GM19240 (cell line): Measurements from ENCODE around the gene HOXC9.

Source experiments
- DNase-seq: peaks from one replicate; pipeline ENCODE4 v3.0.0; 2011; ENCODE audit warnings: low spot score; ENCODE audit not compliant: insufficient read length

The HOXC9 gene

DNA sequence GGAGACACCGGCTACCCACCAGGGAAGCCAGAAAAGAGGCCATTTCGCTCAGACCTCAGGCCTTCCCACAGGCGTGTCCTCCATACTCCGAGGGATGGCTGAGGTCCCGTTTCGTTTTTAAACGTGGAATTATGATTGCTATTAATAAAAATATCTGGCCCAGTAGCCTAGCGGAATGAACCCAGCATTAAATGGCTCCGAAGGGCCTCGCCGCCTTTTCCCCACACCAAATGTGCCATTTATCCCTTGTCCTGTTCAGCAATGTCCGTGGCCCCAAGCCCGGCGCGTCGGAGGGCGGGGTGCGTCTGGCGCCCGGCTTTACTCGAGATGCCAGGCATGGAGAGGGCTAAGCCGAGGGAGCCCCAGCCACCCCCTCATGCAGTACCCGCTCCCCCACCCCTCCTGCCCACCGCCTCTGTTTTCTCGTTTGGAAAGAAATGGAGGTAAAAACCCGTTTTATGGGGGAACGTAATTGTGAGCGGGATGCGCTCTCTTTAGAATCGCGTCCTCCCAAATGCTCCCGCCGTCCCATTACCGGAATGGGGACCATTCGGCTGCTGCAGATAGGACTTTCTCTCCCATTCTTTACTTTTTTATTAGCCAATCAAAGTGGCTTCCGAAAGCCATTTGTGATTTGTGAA lies 14.5 kb downstream of the HOXC9 start:
- DNase-seq = no peak

- no peak for DNase-seq
Observed at GRCh38 chr12:54015018-54015931, 15.3 kb downstream of the HOXC9 start.

DNA sequence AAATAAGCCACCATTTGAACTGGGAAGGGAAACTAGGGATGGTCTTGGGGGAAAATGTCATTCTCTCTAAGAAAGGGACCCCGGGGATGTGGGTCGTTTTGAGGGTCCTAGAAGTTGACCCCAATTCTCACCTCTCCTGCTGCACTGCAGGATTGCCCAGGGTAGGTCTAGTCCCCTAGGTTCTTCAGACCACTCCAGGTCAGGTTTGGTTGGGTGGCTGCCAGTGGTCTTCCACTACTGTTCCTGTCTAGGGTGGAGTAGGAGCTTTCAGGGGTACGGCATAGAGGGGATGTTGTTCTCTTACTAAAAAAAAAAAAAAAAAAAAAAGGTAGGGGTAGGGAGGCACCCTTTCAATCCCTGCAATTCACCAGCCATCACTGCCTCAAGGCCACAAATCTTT lies 16.1 kb downstream of the HOXC9 start:
- DNase-seq = no peak

DNA sequence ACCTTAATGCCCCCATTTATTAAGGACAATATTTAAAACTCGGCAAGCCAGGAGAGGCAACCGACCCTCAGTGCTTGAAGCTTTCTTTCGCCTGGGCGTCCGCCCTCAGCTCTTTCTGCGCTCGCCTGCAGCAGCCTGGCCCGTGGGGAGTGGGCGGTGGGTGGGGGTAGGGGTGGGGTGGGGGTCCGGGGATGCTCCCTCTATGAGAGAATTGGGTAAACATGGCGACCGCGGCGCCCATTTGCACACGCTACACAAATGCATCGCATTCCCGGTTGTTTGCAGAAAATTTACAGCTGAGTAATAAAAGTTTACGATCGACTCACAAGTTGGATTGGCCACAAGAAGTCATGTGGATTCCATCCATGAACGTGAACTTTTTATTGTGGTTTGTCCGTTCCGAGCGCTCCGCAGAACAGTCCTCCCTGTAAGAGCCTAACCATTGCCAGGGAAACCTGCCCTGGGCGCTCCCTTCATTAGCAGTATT lies 16.6 kb downstream of the HOXC9 start:
- DNase-seq = no peak

DNA sequence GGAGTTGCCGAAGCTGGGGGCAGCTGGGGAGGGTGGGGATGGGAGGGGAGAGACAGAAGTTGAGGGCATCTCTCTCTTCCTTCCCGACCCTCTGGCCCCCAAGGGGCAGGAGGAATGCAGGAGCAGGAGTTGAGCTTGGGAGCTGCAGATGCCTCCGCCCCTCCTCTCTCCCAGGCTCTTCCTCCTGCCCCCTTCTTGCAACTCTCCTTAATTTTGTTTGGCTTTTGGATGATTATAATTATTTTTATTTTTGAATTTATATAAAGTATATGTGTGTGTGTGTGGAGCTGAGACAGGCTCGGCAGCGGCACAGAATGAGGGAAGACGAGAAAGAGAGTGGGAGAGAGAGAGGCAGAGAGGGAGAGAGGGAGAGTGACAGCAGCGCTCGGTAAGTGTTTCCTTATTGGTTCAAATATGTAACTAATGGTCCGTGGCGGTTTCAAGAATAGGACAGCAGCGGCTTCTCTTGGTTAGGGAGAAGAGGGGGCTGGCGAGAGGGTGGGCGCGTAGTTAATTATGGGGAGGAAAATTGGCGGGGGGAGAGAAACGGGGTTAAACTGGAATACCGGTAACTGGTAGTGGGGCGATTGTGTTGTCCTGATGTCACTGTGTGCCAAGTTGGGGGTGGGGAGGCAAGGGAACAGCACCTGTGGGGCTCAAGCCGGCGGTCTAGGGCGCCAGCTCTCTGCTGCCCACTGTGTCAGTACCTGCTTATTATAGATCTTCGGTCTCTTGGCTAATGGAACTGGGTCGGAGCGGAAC lies 17.2 kb downstream of the HOXC9 start:
- no peak for DNase-seq

- peak; percentile 90 for DNase-seq
Observed at GRCh38 chr12:54017878-54018467, 18.0 kb downstream of the HOXC9 start.

GRCh38 chr12:54018468-54018984 lies 18.6 kb downstream of the HOXC9 start:
- DNase-seq = no peak

GRCh38 chr12:54019091-54019811 lies 19.3 kb downstream of the HOXC9 start:
- DNase-seq = no peak

DNA sequence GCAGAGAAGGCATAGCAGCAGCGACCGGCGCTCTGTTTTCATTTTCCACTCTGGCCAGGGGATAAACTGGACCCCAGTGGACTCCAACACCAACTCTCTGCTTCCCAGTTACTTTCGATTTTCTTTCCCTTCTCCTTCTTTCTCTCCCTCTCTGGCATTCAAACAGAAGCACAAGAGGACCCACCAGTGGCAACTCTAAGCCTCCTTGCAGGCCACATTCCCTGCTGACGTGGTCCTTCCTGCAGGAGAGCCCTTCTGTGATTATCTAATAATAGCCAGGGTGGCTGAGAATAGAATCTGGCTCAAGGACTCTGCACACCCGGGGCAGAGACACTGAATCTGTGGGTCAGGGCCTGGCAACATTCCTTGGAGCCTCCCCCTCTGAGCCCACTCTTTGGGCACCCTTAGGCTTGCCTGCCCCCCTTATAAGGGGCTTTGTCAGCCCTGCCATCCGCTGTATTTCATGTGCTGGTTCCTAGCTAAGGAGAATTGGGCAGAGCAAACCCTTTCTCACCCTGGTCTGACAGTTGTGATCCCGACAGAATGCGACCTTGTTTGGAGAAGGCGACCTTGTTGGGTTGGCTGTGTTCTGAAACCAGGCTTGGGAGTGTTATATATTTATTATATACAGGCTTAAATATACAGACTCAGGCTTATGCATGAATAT lies 20.1 kb downstream of the HOXC9 start:
- DNase-seq = no peak

GRCh38 chr12:54020591-54021405 lies 20.8 kb downstream of the HOXC9 start:
- DNase-seq = no peak

DNA sequence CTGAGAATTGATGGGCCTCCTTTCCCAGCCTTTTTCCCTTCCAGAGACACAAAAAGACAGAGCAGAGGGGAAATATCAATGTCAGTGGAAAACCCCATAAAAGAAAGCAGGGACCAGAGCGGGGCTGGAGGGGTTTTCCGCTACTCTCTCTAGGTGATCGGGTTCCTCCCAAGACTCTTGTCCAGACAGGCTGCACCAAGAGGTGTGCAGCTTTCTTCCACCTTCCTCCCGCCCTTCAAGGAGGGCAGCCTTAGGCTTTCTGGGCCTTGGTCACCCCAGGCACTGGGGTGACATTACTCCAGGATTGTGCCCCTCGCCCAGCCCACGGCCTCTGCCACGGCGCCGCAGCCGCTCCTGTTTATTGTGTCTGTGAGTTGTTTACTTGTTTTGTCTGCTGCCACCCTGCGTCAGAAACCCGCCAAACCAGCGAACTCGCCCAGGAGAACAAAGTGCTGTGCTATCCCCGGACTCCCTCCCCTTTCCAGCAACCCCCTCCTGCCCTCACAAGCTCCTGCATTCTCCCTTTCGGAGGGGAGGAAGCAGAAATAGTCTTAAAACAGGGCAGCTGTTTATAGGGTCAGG lies 21.6 kb downstream of the HOXC9 start:
- no peak for DNase-seq

DNA sequence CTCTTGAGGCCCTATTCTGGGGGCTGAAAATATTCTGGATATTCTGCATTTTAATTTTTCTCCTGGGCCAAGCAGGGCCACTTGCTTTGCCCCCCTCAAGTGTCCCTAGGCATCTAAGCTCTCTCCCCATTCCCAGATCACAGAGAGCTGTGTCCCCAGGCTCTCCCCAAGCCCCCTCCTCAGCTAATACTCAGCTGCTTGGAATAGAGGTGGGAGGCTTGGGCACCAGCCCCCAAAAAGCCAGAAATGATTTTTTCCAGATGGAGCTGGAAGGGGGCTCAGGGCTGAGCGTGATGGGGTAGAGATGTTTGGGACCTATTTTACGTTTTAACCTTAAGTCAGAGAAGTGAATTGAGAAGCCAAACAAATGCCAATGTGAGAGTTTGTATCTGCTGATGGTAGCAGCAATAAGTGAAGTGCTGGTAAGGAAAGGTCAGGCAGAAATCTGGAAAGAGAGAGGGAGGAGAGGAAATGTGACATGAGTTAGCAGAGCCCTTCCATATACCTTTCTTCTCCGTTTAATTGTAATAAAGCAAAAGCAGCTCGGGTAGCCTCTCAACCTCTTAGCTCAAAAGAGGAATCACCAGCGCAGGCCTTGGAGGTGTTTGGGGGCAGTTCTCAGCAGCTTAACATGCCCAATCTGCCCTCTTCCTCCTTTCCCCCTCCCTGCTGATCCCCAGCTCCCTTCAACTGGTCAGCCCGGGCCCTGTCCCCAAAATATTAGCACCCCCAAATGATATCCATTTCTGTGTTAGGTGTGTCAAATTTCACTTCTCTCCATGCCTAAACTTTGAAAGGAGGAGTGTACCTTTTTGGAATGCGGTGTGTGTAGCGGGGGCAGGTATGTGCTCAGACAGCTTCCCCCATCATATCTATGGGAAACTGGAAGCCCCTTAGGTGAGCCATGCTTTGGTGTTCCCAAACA lies 23.3 kb downstream of the HOXC9 start:
- DNase-seq = no peak

DNA sequence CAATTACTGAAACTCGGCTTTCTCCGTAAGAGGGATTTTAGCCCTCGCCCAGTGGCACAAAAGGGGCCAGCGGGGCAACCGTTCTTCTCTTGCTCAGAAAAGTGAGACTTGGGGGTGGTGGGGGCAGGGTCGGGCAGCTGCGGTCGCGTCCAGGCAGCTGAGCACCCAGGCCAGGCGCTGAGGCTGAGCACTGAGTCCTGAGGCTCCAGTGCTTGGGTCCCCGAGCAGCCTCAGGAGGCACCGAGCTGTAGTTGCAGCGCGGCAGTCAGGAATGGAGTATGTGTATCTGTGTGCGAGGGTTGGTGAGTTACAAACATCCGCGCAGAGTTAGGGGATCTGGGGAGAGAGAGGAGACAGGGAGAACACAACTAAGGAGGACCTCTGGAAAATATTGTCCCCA lies 24.2 kb downstream of the HOXC9 start:
- no peak for DNase-seq

- no peak for DNase-seq
Observed at GRCh38 chr12:54024581-54025305, 24.8 kb downstream of the HOXC9 start.

- no peak for DNase-seq
Observed at GRCh38 chr12:54025499-54026405, 25.8 kb downstream of the HOXC9 start.
